K562 (cell line): ENCODE results near the gene ACSS1. TPM values are rescaled to one million over a fixed set of nuclear protein-coding genes. Genes with fewer than 3 reads are reported as not detected.

ENCODE experiments used
- ATAC-seq: fragments of 200-7000 bp; cut with Tn5 transposase; 3 replicates; pipeline ENCODE4 v1.9.1; 2020; ENCODE audit warnings: moderate library complexity
- BruUV-seq: library from RNA; stranded (reverse); fragments of 400-500 nt; replicated peaks from 2 replicates; lab custom pipeline; 2021; lab: Mats Ljungman, UMichigan
- CTCF ChIA-PET: fragments of 300-600 bp; formaldehyde crosslinking; extraction: SDS; loops from one replicate; lab custom pipeline; 2021; ENCODE audit warnings: low intra/inter-chr PET ratio; lab: Yijun Ruan, JAX
- POLR2A ChIA-PET: fragments of 300-600, 350-650 bp; sonication (Branson Sonifier 250); formaldehyde crosslinking; extraction: SDS; loops from one replicate; lab custom pipeline; 2021; ENCODE audit warnings: antibody characterized with exemption, inconsistent platforms; lab: Yijun Ruan, JAX
- DNase-seq, 4 experiments: peaks; one replicate each; pipeline versions ENCODE4 v3.0.0 to v3.0.0-alpha.2; 2011 to 2018; ENCODE audit warnings: low spot score in 3 of 4, mixed read lengths in 3 of 4; ENCODE audit errors: extremely low read depth in 1 of 4
- FAIRE-seq: peaks from 2 replicates; lab custom pipeline; 2011; peaks lifted over from hg19 to GRCh38; lab: Jason Lieb, UNC
- H2AFZ ChIP-seq: 2 replicates; pipeline ENCODE4 v1.6.0; 2011; ENCODE audit warnings: low read depth, low read length, control low read depth, inconsistent platforms
- H3K27ac ChIP-seq: fragments of 200-600 bp; 3 replicates; pipeline ENCODE4 v1.8.0; 2011; ENCODE audit warnings: low read depth, mild to moderate bottlenecking, control low read depth, inconsistent platforms, low read length, moderate library complexity, mixed read lengths; ENCODE audit errors: extremely low read depth
- H3K27me3 ChIP-seq, 2 experiments: fragments of 300-600 bp in 1 of 2; 2 replicates in 1 of 2; 3 replicates in 1 of 2; pipeline versions ENCODE4 v1.6.0 to v1.8.0; 2011; ENCODE audit warnings: inconsistent platforms in 2 of 2, low read length in 2 of 2, mild to moderate bottlenecking in 1 of 2, mixed read lengths in 1 of 2, moderate library complexity in 1 of 2; ENCODE audit not compliant: control insufficient read depth in 2 of 2, insufficient read depth in 2 of 2
- H3K36me3 ChIP-seq: fragments of 300-600 bp; 3 replicates; pipeline ENCODE4 v1.8.0; 2011; ENCODE audit warnings: mild to moderate bottlenecking, low read length, inconsistent platforms; ENCODE audit not compliant: control insufficient read depth, insufficient read depth
- H3K4me1 ChIP-seq, 2 experiments: fragments of 200-600 bp in 1 of 2; replicated peaks in 1 of 2; 2 replicates in 1 of 2; 3 replicates in 1 of 2; pipeline versions ENCODE4 v1.5.1 to v1.8.0; 2011; ENCODE audit warnings: inconsistent platforms in 2 of 2, low read length in 2 of 2, mild to moderate bottlenecking in 1 of 2, mixed read lengths in 1 of 2, moderate library complexity in 1 of 2; ENCODE audit not compliant: control insufficient read depth in 2 of 2, insufficient read depth in 2 of 2
- H3K4me2 ChIP-seq: 2 replicates; pipeline ENCODE4 v1.6.1; 2011; ENCODE audit warnings: low read length, control low read depth, inconsistent platforms, mixed read lengths; ENCODE audit not compliant: insufficient read depth
- H3K4me3 ChIP-seq: fragments of 200-600 bp; sonication (generic), shearing (Covaris generic); 2 replicates; pipeline ENCODE4 v1.5.1; 2016; ENCODE audit warnings: control low read depth, inconsistent platforms
- H3K79me2 ChIP-seq: fragments of 200-600 bp; 3 replicates; pipeline ENCODE4 v1.8.0; 2011; ENCODE audit warnings: low read length, inconsistent platforms; ENCODE audit not compliant: control insufficient read depth, insufficient read depth
- H3K9ac ChIP-seq, 2 experiments: 2 replicates each; pipeline versions ENCODE4 v1.6.0 to v1.6.1; 2011; ENCODE audit warnings: low read depth in 2 of 2, low read length in 2 of 2, control low read depth in 1 of 2, inconsistent platforms in 1 of 2, mild to moderate bottlenecking in 1 of 2, mixed read lengths in 1 of 2; ENCODE audit not compliant: insufficient read depth in 1 of 2
- H3K9me1 ChIP-seq: one replicate; pipeline ENCODE4 v1.6.0; 2011; ENCODE audit warnings: inconsistent platforms, mild to moderate bottlenecking, low read length, moderate library complexity; ENCODE audit not compliant: control insufficient read depth, insufficient read depth
- H3K9me3 ChIP-seq: replicated peaks from 2 replicates; pipeline ENCODE4 v1.5.1; 2011; ENCODE audit warnings: low read depth, low read length, inconsistent platforms; ENCODE audit not compliant: control insufficient read depth, insufficient read depth
- H4K20me1 ChIP-seq: replicated peaks from 2 replicates; pipeline ENCODE4 v1.6.1; 2011; ENCODE audit warnings: low read length, inconsistent platforms, mixed read lengths; ENCODE audit not compliant: control insufficient read depth, insufficient read depth
- EP400 ChIP-seq: fragments of 450-650 bp; IDR thresholded peaks from 2 replicates; pipeline ENCODE4 v1.6.1; 2017; ENCODE audit warnings: antibody characterized with exemption, mild to moderate bottlenecking, moderate library complexity
- HDAC6 ChIP-seq: IDR thresholded peaks from 2 replicates; pipeline ENCODE4 v1.6.1; 2012; ENCODE audit warnings: low read depth, mild to moderate bottlenecking, control low read depth, inconsistent platforms, low read length, moderate library complexity
- HMGN3 ChIP-seq: IDR thresholded peaks from 2 replicates; pipeline ENCODE4 v1.6.1; 2011; ENCODE audit warnings: borderline replicate concordance, low read depth, mild to moderate bottlenecking, mixed read lengths, low read length; ENCODE audit not compliant: insufficient read length; ENCODE audit errors: extremely low read depth
- KHSRP ChIP-seq: fragments of 450-650 bp; IDR thresholded peaks from 2 replicates; pipeline ENCODE4 v1.6.1; 2017
- NR2F6 ChIP-seq: fragments of 450-650 bp; formaldehyde crosslinking; IDR thresholded peaks from 2 replicates; pipeline ENCODE4 v1.4.0; 2020; ENCODE audit warnings: mild to moderate bottlenecking
- SMARCB1 ChIP-seq: IDR thresholded peaks from 2 replicates; pipeline ENCODE4 v1.6.1; 2011; ENCODE audit warnings: improper control_type of control experiment, low read depth; ENCODE audit not compliant: insufficient read length
- ZNF586 ChIP-seq: fragments of 450-650 bp; formaldehyde crosslinking; conservative IDR thresholded peaks from 2 replicates; pipeline ENCODE4 v1.4.0; 2020; ENCODE audit warnings: mild to moderate bottlenecking, moderate library complexity
- whole genome bisulfite sequencing: fragments of 100-300 bp; shearing (Covaris generic); methylation state at CpG from one replicate; pipeline ENCODE4 v1.1.6; 2016; ENCODE audit warnings: low coverage, mixed read lengths; ENCODE audit not compliant: insufficient coverage; ENCODE audit errors: missing lambda C conversion rate; 5-methylcytosine and 5-hydroxymethylcytosine counted together
- in situ Hi-C: fragments of 300-500 bp; cut with MboI; formaldehyde crosslinking; loops from 4 replicates; pipeline ENCODE4 v1.15.0; 2018; ENCODE audit warnings: inconsistent platforms, mixed read lengths
- intact Hi-C: fragments of 100-400 bp; cut with micrococcal nuclease; formaldehyde crosslinking; loops from 2 replicates; pipeline ENCODE4 v1.14.2; 2022
- polyA plus RNA-seq, 8 experiments: library from polyadenylated mRNA; depleted of rRNA in 4 of 8; stranded (reverse) in 5 of 8; unstranded in 3 of 8; fragments of >200 nt; fragmentation: Nextera tagmentation in 2 of 8; fragmentation: Illumina TruSeq in 1 of 8; extraction: Ambion mirVana in 2 of 8; extraction: Trizol in 1 of 8; gene quantifications; 2 replicates each; pipeline versions ENCODE4 v1.2.1 to v1.2.3, GENCODE V29; 2011 to 2014; ENCODE audit warnings: inconsistent platforms in 1 of 8, missing spikeins in 1 of 8
- total RNA-seq, 7 experiments: library from RNA; depleted of rRNA in 6 of 7; stranded (reverse); fragments of >200 nt in 6 of 7; fragmentation: Illumina TruSeq in 2 of 7; extraction: Trizol in 2 of 7; gene quantifications; 2 replicates each; pipeline versions ENCODE4 v1.2.1 to v1.2.3, GENCODE V29; 2011 to 2021; ENCODE audit warnings: low replicate concordance in 1 of 7
- TF ChIP-seq, protein P1 (sequence below): fragments of 450-650 bp; IDR thresholded peaks from 2 replicates; pipeline ENCODE4 v1.6.1; 2016

ACSS1 gene
- total and polyA plus RNA-seq, 9 of the 15 experiments (the other 6 are each of a cell fraction or from before 2014, with no cell fraction given): 0.07 to 2.1 (median 0.27) TPM; not detected in 3

DNA sequence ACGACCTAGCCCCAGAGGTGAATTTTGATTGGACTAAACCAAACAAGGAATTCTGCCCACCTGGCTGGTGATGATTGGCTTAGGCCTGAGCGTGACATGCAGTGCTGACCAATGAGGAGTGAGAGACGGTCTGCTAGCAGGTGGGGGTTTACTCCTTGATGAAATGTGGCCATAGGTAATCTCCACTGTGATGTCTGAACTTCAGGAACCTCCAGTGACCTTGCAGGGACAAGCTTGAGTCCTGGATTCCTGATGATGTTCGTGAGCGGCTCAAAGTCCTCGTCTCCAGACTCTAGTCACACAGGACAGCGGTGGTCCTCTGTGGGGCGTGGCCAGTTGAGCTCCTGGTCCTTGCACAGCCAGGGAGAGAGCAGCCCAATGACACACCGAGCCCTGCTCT, 15.6 kb upstream of the ACSS1 start (continued):
- TF ChIP-seq, protein P1, sequence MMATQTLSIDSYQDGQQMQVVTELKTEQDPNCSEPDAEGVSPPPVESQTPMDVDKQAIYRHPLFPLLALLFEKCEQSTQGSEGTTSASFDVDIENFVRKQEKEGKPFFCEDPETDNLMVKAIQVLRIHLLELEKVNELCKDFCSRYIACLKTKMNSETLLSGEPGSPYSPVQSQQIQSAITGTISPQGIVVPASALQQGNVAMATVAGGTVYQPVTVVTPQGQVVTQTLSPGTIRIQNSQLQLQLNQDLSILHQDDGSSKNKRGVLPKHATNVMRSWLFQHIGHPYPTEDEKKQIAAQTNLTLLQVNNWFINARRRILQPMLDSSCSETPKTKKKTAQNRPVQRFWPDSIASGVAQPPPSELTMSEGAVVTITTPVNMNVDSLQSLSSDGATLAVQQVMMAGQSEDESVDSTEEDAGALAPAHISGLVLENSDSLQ: peak; percentile 62

DNA sequence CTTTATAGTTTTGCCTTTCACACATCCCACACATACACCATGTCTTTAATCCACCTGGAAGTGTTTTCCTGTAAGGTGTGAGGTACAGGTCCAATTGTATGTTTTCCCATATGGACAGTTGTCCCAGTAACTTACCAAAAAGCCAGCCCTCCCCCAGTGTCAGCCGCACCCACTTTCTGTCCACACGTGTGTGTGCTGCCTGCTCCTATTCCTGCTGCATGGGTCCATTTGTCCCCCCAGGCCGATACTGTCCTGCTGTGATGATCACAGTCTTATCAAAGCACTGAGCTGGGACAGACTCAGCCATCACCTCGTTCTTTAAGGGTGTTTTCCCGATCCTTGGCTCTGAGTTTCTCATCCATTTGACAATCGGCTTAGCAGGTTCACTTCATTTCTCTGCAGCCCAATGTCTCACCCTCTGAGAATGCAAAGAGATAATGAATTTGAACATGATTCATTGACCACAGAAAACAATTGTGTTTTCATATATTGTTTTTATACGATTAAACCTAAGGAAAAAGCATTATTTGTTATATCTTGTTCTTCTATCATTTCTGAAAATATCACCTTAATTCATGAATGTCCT, 14.4 kb upstream of the ACSS1 start:
- intact Hi-C loops (loop anchor here (10.0 kb wide), 1 partner anchor 102 kb away; no protein-coding TSS in a partner anchor), in situ Hi-C loops (no loop called here)
- no peak for TF ChIP-seq KHSRP
- no peak for TF ChIP-seq SMARCB1
- no peak for TF ChIP-seq HDAC6
- no peak for TF ChIP-seq EP400
- TF ChIP-seq NR2F6 (CRISPR knock-in tag): no peak
- no peak for TF ChIP-seq HMGN3
- TF ChIP-seq ZNF586 (CRISPR knock-in tag): no peak
- Histone ChIP-seq H3K36me3 (no peaks in the 10 kb centered on the region), H3K27me3 (peaks cover 0 to 19% of the 10 kb centered on the region in 2 experiments; a peak in 3 of 5 replicates), H3K4me3 (no peak overlapping the region), H3K27ac (no peak overlapping the region), H2AFZ (no peak overlapping the region), H3K9me1 (no peaks in the 10 kb centered on the region), H4K20me1 (no peaks in the 10 kb centered on the region), H3K9ac (no peak overlapping the region), H3K79me2 (no peaks in the 10 kb centered on the region), H3K4me2 (no peak overlapping the region), H3K9me3 (no peaks in the 10 kb centered on the region), H3K4me1 (no peaks in the 10 kb centered on the region)
- BruUV-seq: no TSS peak
- WGBS: 0% methylated on average over 7 of the region's 7 CpGs
- CTCF ChIA-PET: no interaction called here
- FAIRE-seq: no peak
- no peak for ATAC-seq
- no peak for DNase-seq
- POLR2A ChIA-PET: no interaction called here
